H9 (cell line): ENCODE results near the gene CLMP. TPM values are rescaled to one million over a fixed set of nuclear protein-coding genes. Genes with fewer than 3 reads are reported as not detected.

ENCODE experiments used
- DNase-seq: peaks from one replicate; pipeline ENCODE4 v3.0.0-alpha.2; 2017
- H2AFZ ChIP-seq: one replicate; pipeline ENCODE4 v1.6.1; 2013; ENCODE audit warnings: mild to moderate bottlenecking, low read length, control low read depth, moderate library complexity
- H2AK5ac ChIP-seq: 2 replicates; pipeline ENCODE4 v1.6.1; 2013; ENCODE audit warnings: low read length, control low read depth, mixed read lengths; ENCODE audit not compliant: insufficient read length
- H2BK120ac ChIP-seq: one replicate; pipeline ENCODE4 v1.6.1; 2013; ENCODE audit warnings: low read depth, mild to moderate bottlenecking, low read length, control low read depth, inconsistent platforms; ENCODE audit not compliant: poor library complexity, severe bottlenecking
- H2BK12ac ChIP-seq: 2 replicates; pipeline ENCODE4 v1.6.1; 2013; ENCODE audit warnings: low read length, control low read depth, mixed read lengths, low read depth; ENCODE audit not compliant: insufficient read length
- H2BK15ac ChIP-seq: 2 replicates; pipeline ENCODE4 v1.6.1; 2013; ENCODE audit warnings: low read depth, low read length, control low read depth
- H2BK20ac ChIP-seq: one replicate; pipeline ENCODE4 v1.6.1; 2013; ENCODE audit warnings: low read depth, mild to moderate bottlenecking, low read length, control low read depth, inconsistent platforms; ENCODE audit not compliant: poor library complexity, severe bottlenecking
- H2BK5ac ChIP-seq: 2 replicates; pipeline ENCODE4 v1.6.1; 2013; ENCODE audit warnings: low read length, control low read depth, mixed read lengths; ENCODE audit not compliant: insufficient read length
- H3K14ac ChIP-seq: 2 replicates; pipeline ENCODE4 v1.6.1; 2013; ENCODE audit warnings: low read length, control low read depth; ENCODE audit not compliant: insufficient read depth
- H3K18ac ChIP-seq: 2 replicates; pipeline ENCODE4 v1.6.1; 2013; ENCODE audit warnings: low read depth, mild to moderate bottlenecking, mixed read lengths, low read length, control low read depth; ENCODE audit not compliant: insufficient read length
- H3K23ac ChIP-seq: 2 replicates; pipeline ENCODE4 v1.6.1; 2013; ENCODE audit warnings: low read length, control low read depth, mixed read lengths, low read depth; ENCODE audit not compliant: insufficient read length
- H3K23me2 ChIP-seq: 2 replicates; pipeline ENCODE4 v1.6.1; 2013; ENCODE audit warnings: low read depth, mild to moderate bottlenecking, mixed read lengths, low read length, control low read depth; ENCODE audit not compliant: insufficient read length, poor library complexity, severe bottlenecking
- H3K27ac ChIP-seq: 2 replicates; pipeline ENCODE4 v1.5.1; 2013; ENCODE audit warnings: low read length, control low read depth, mixed read lengths, low read depth; ENCODE audit not compliant: insufficient read length
- H3K27me3 ChIP-seq: 2 replicates; pipeline ENCODE4 v1.6.1; 2013; ENCODE audit warnings: low read length, control low read depth, inconsistent platforms; ENCODE audit not compliant: insufficient read depth
- H3K4ac ChIP-seq: 2 replicates; pipeline ENCODE4 v1.6.1; 2013; ENCODE audit warnings: low read depth, mild to moderate bottlenecking, control low read depth, inconsistent platforms, low read length, moderate library complexity
- H3K4me1 ChIP-seq: 2 replicates; pipeline ENCODE4 v1.6.1; 2013; ENCODE audit warnings: low read length, control low read depth, inconsistent platforms; ENCODE audit not compliant: insufficient read depth
- H3K4me2 ChIP-seq: 2 replicates; pipeline ENCODE4 v1.6.1; 2013; ENCODE audit warnings: low read length, control low read depth, mixed read lengths; ENCODE audit not compliant: insufficient read length, insufficient read depth
- H3K56ac ChIP-seq: 2 replicates; pipeline ENCODE4 v1.6.1; 2013; ENCODE audit warnings: low read depth, mild to moderate bottlenecking, mixed read lengths, low read length, control low read depth; ENCODE audit not compliant: insufficient read length
- H3K79me1 ChIP-seq: 2 replicates; pipeline ENCODE4 v1.6.1; 2013; ENCODE audit warnings: low read depth, mild to moderate bottlenecking, moderate library complexity, low read length, control low read depth, inconsistent platforms; ENCODE audit not compliant: insufficient read depth, poor library complexity, severe bottlenecking
- H3K79me2 ChIP-seq: 2 replicates; pipeline ENCODE4 v1.6.1; 2013; ENCODE audit warnings: low read length, control low read depth, inconsistent platforms; ENCODE audit not compliant: insufficient read depth
- H3K9ac ChIP-seq: 2 replicates; pipeline ENCODE4 v1.6.1; 2013; ENCODE audit warnings: low read length, control low read depth, mixed read lengths; ENCODE audit not compliant: insufficient read length; ENCODE audit errors: extremely low read depth
- H3K9me3 ChIP-seq: one replicate; pipeline ENCODE4 v1.6.1; 2013; ENCODE audit warnings: low read depth, low read length, inconsistent platforms; ENCODE audit not compliant: control insufficient read depth
- H3T11ph ChIP-seq: one replicate; pipeline ENCODE4 v1.6.1; 2013; ENCODE audit warnings: mild to moderate bottlenecking, low read length, control low read depth, inconsistent platforms
- H4K20me1 ChIP-seq: one replicate; pipeline ENCODE4 v1.6.1; 2013; ENCODE audit not compliant: control insufficient read depth, insufficient read length, insufficient read depth
- H4K5ac ChIP-seq: 2 replicates; pipeline ENCODE4 v1.6.1; 2013; ENCODE audit warnings: low read depth, mild to moderate bottlenecking, mixed read lengths, low read length, control low read depth; ENCODE audit not compliant: insufficient read length
- H4K8ac ChIP-seq: replicated peaks from 2 replicates; pipeline ENCODE4 v1.6.1; 2013; ENCODE audit warnings: low read length, control low read depth, mixed read lengths, low read depth; ENCODE audit not compliant: insufficient read length
- H4K91ac ChIP-seq: 2 replicates; pipeline ENCODE4 v1.6.1; 2013; ENCODE audit warnings: low read depth, mild to moderate bottlenecking, moderate library complexity, mixed read lengths, low read length, control low read depth; ENCODE audit not compliant: insufficient read length
- H3K27ac Mint-ChIP-seq, 3 experiments: 2 replicates in 2 of 3; 3 replicates in 1 of 3; pipeline ENCODE4 v1.8.0; 2020 to 2021; ENCODE audit warnings: mixed read lengths in 3 of 3, mild to moderate bottlenecking in 1 of 3, moderate library complexity in 1 of 3
- H3K27me3 Mint-ChIP-seq: 2 replicates; pipeline ENCODE4 v1.8.0; 2021; ENCODE audit warnings: low read depth, mild to moderate bottlenecking, moderate library complexity, mixed read lengths
- H3K36me3 Mint-ChIP-seq, 3 experiments: 2 replicates in 2 of 3; 3 replicates in 1 of 3; pipeline ENCODE4 v1.8.0; 2020 to 2021; ENCODE audit warnings: low read depth in 3 of 3, mixed read lengths in 3 of 3; ENCODE audit not compliant: insufficient read depth in 1 of 3
- H3K4me1 Mint-ChIP-seq, 2 experiments: 2 replicates each; pipeline ENCODE4 v1.8.0; 2020; ENCODE audit warnings: mixed read lengths in 2 of 2
- H3K4me3 Mint-ChIP-seq, 2 experiments: 2 replicates in 1 of 2; 3 replicates in 1 of 2; pipeline ENCODE4 v1.8.0; 2020 to 2021; ENCODE audit warnings: mild to moderate bottlenecking in 2 of 2, mixed read lengths in 2 of 2, moderate library complexity in 1 of 2
- H3K9me3 Mint-ChIP-seq, 2 experiments: 2 replicates in 1 of 2; 3 replicates in 1 of 2; pipeline ENCODE4 v1.8.0; 2020; ENCODE audit warnings: mild to moderate bottlenecking in 2 of 2, mixed read lengths in 2 of 2, moderate library complexity in 1 of 2
- CTCF ChIP-seq: fragments of 200-600 bp; sonication (generic); conservative IDR thresholded peaks from 3 replicates; pipeline ENCODE4 v1.8.0; 2021; ENCODE audit warnings: antibody characterized with exemption, mild to moderate bottlenecking
- WGBS: extraction: QIAGEN DNeasy Blood & Tissue Kit; methylation state at CpG from one replicate; pipeline ENCODE4 v1.1.7; 2013; ENCODE audit warnings: missing lambda C conversion rate, low lambda C conversion rate, mixed read lengths; ENCODE audit not compliant: insufficient read length; ENCODE audit errors: extremely low coverage; 5-methylcytosine and 5-hydroxymethylcytosine counted together
- total RNA-seq: library from RNA; stranded (reverse); gene quantifications from 2 replicates; pipeline ENCODE4 v1.2.1, GENCODE V29; 2021

The CLMP gene
- total RNA-seq, 1 experiment from 2014 or later, result 13.8 TPM

DNA sequence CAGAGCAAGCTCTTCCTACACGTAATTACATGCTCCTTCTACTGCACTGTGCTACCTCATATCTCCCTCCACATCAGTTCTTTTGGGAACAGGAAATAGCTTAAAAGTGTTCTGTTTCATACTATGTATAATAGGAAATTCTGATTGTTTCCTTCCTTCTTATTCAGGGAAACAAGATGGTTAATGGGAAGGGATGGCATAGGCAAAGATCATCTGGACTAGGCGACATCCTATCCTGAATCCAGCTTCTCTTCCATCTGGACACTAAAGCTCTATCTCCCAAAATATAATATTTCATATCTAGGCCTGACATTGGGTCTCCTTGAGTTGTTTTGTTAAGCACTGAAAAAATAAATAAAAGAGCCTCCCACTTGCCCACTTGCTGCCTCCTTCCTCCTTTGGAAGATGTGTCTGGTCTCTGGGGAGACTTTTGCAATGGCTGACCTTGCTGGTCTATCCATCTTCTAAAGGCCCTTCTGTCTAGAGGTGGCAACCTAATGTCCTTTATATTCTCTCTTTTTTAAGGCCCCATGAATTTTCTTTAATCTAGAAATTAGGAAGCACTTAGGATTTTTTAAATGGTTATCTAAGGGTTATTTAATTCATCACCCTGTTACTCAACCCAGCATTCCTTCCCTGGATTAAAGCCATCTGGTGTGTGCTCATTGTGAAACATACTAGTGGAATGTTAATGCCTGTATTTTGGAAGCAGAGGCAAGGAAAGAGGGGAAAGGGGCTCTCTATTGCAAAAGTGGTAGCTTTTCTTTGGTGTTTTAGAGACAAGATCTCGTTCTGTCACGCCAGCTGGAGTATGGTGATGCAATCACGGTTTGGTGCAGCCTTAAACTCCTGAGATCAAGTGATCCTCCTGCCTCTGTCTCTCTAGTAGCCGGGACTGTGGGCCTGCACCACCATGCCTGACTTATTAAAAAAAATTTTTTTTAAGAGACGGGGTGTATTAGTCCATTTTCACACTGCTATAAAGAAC, 20.6 kb downstream of the CLMP start:
- H3K9ac ChIP-seq, result no peak overlapping the region
- no peaks in the 10 kb centered on the region for H3K79me2 ChIP-seq

More for the DNA sequence above, 20.6 kb downstream of the CLMP start:
- H3K9me3 Mint-ChIP-seq, result no peaks in the 10 kb centered on the region
- Histone ChIP-seq H4K5ac (no peak overlapping the region), H3K18ac (no peak overlapping the region), H3K27ac (no peak overlapping the region), H3T11ph (no peak overlapping the region), H3K27me3 (no peaks in the 10 kb centered on the region), H2BK5ac (no peak overlapping the region), H3K23me2 (no peaks in the 10 kb centered on the region), H3K9me3 (no peaks in the 10 kb centered on the region), H2AFZ (no peak overlapping the region), H2BK120ac (no peak overlapping the region), H4K20me1 (no peaks in the 10 kb centered on the region), H3K14ac (peak overlapping the region; percentile 50; the same call in 1 of the 2 replicates), H2BK15ac (no peak overlapping the region), H3K23ac (no peak overlapping the region), H3K79me1 (no peaks in the 10 kb centered on the region), H2BK20ac (no peak overlapping the region), H3K4ac (no peak overlapping the region), H3K4me1 (peaks cover 13% of the 10 kb centered on the region), H2BK12ac (no peak overlapping the region), H2AK5ac (no peak overlapping the region), H4K91ac (no peak overlapping the region), H3K4me2 (no peak overlapping the region), H4K8ac (no peak overlapping the region), H3K56ac (no peak overlapping the region)
- H3K4me1 Mint-ChIP-seq, result peaks cover 58 to 59% of the 10 kb centered on the region in 2 experiments
- H3K27ac Mint-ChIP-seq, result peak overlapping the region; percentile 47 to 97 (median 49); a peak in 6 of 7 replicates
- no peak for DNase-seq
- no peak for TF ChIP-seq CTCF
- H3K27me3 Mint-ChIP-seq, result no peaks in the 10 kb centered on the region
- no CpG with 5 or more reads among the region's 7 CpGs for WGBS
- no peak overlapping the region for H3K4me3 Mint-ChIP-seq
- H3K36me3 Mint-ChIP-seq, result peaks cover 0 to 5% (median 2%) of the 10 kb centered on the region in 3 experiments; a peak in 2 of 7 replicates
